Measurements from ENCODE around the gene RHEX. TPM values are rescaled to one million over a fixed set of nuclear protein-coding genes. Genes with fewer than 3 reads are reported as not detected.
A peak's percentile ranks its signal among the peaks of the same experiment; 100 is the strongest.
"Not testable (repeated sequence)": the region's sequence is repeated elsewhere in the genome, so short reads cannot be mapped to it uniquely, and the experiment has no call there.

Gene RHEX
- total RNA-seq, 3 donors from 2014 or later = not detected

DNA sequence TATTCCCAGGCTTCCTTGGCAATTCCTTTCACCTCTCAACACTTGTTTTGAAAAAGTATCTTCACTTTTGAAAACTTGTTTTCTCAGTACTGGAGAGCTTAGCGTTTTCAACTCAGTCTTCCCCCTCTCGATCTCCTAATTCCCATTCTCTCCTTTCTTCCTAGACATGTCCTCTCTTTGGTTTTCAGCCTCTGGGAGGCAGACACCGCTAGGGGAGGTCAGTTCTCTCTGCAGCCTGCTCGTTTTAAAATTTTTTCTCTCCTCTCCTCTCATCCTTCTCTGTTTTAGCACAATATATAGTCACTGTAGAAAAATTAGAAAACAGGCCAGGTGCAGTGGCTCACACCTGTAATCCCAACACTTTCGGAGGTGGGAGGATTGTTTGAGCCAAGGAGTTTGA is 12.6 kb upstream of the RHEX start:
- H3K4me1 Mint-ChIP-seq (ENCODE audit: low read depth) = peaks cover 15% of the 10 kb centered on the region
- no peak overlapping the region for H3K4me3 Mint-ChIP-seq
- H3K9me3 Mint-ChIP-seq = no peaks in the 10 kb centered on the region
- ATAC-seq = no peak
- no peaks in the 10 kb centered on the region for H3K27me3 Mint-ChIP-seq (ENCODE audit: low read depth)
- no peak for DNase-seq
- no peaks in the 10 kb centered on the region for H3K36me3 Mint-ChIP-seq (ENCODE audit: insufficient read depth)

DNA sequence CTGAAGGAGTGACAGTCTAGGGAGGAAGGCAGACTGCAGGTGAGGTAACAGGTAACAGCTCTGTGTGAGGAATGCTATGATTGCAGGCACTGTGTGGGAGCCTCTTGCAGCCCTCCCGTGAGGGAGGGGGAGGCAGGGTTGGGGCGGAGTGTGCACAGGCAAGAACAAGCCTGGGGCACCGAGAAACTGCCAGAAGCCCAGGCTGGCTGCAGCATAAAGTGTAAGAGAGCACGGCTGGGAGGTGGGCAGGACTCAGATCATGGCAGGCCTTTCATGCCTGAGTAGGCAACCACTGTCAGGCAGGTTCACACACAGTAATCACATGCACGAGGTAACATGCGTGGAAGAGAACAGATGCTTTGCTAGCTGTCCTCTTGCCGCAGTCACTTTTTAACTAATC is 11.3 kb upstream of the RHEX start:
- ATAC-seq (no peak), DNase-seq (no peak)
- Mint-ChIP-seq H3K9me3 (no peaks in the 10 kb centered on the region), H3K4me3 (no peak overlapping the region), H3K36me3 (ENCODE audit: insufficient read depth) (no peaks in the 10 kb centered on the region), H3K27me3 (ENCODE audit: low read depth) (no peaks in the 10 kb centered on the region), H3K4me1 (ENCODE audit: low read depth) (peaks cover 15% of the 10 kb centered on the region)

- DNase-seq (no peak), ATAC-seq (no peak)
- Mint-ChIP-seq H3K4me1 (ENCODE audit: low read depth) (peaks cover 25% of the 10 kb centered on the region), H3K36me3 (ENCODE audit: insufficient read depth) (no peaks in the 10 kb centered on the region), H3K27me3 (ENCODE audit: low read depth) (no peaks in the 10 kb centered on the region), H3K9me3 (no peaks in the 10 kb centered on the region), H3K4me3 (no peak overlapping the region)
Observed at GRCh38 chr1:206047271-206047670, 5.7 kb upstream of the RHEX start.

DNA sequence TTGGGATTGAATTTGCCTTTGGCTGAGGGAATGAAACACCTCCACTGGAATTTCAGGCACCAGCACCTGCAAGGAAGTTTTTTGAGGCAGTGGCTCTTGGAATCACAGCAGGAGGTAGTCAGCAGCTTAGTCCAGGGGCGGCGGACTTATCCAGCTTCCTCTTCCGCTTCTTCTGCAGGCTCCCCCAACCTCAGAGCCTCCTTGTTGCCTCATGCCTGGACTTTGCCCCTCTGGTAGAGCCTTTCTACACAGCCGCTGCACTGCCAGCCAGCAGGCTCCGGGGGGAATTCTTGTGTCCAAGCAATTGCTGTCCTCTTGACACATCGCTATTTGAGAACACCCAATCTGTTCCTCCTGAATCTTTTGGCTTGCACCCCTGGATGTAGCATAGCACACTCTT is 4.4 kb upstream of the RHEX start:
- H3K27me3 Mint-ChIP-seq (ENCODE audit: low read depth) = no peaks in the 10 kb centered on the region
- H3K4me3 Mint-ChIP-seq = no peak overlapping the region
- H3K36me3 Mint-ChIP-seq (ENCODE audit: insufficient read depth) = no peaks in the 10 kb centered on the region
- no peaks in the 10 kb centered on the region for H3K9me3 Mint-ChIP-seq
- ATAC-seq (no peak), DNase-seq (no peak)
- peaks cover 34% of the 10 kb centered on the region for H3K4me1 Mint-ChIP-seq (ENCODE audit: low read depth)

DNA sequence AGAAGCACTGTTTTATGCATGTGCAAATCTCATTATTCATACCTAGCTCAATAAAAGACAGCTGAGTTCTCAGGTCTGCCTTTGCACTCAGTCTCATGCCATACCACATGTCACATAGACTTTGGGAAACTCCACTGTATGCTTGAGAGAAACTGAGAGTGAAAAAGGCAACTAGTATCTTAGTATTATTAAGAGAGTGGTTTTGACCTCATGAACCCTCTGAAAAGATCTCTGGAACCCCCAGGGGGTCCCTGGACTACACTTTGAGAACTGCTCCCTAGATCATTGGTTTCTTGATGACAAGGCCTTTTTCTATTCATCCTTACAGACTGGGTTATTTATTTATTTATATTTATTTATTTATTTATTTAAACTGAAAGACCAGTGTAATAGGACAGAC is 3.7 kb upstream of the RHEX start:
- Mint-ChIP-seq H3K36me3 (ENCODE audit: insufficient read depth) (no peaks in the 10 kb centered on the region), H3K4me3 (no peak overlapping the region)

GRCh38 chr1:206049919-206050600 is 2.9 kb upstream of the RHEX start:
- ATAC-seq = no peak
- Mint-ChIP-seq H3K36me3 (ENCODE audit: insufficient read depth) (no peaks in the 10 kb centered on the region), H3K4me3 (no peak overlapping the region), H3K4me1 (ENCODE audit: low read depth) (peaks cover 34% of the 10 kb centered on the region), H3K9me3 (no peaks in the 10 kb centered on the region), H3K27me3 (ENCODE audit: low read depth) (no peaks in the 10 kb centered on the region)
- no peak for DNase-seq

More for the DNA sequence above, 3.7 kb upstream of the RHEX start:
- Mint-ChIP-seq H3K4me1 (ENCODE audit: low read depth) (peaks cover 34% of the 10 kb centered on the region), H3K27me3 (ENCODE audit: low read depth) (no peaks in the 10 kb centered on the region), H3K9me3 (no peaks in the 10 kb centered on the region)
- peak; percentile 54 to 60 for ATAC-seq
- no peak for DNase-seq

DNA sequence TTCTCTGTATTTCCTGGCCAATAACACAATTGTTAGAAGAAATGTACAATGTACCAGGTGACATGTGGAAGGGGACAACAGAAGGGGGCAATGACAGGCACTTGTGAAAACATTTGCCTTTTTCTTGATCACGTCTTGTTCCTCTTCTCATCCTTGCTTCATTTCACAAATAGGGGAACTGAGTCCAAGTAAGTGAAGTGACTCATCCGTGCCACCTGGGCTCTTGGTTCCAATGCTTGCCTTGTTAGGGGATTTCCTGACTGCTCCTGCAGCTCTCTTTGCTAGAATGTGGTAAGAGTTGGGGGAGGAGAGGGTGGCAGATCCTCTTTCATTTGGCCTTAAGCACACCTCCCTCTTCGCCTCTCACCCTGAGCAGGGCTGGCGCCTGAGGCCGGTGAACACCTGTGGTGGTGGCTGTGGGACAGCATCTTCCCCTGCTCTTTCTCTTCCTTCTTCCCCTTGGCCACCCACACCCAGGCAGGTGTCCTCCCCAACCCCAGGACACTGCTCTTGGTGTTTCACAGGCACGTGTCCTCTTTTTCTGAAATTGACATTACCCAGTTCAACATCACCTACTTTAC is 2.2 kb upstream of the RHEX start:
- ATAC-seq = peak; percentile 89 to 94
- Mint-ChIP-seq H3K4me1 (ENCODE audit: low read depth) (peaks cover 34% of the 10 kb centered on the region), H3K36me3 (ENCODE audit: insufficient read depth) (no peaks in the 10 kb centered on the region), H3K4me3 (no peak overlapping the region), H3K27me3 (ENCODE audit: low read depth) (no peaks in the 10 kb centered on the region), H3K9me3 (no peaks in the 10 kb centered on the region)
- peak; percentile 32 for DNase-seq

DNA sequence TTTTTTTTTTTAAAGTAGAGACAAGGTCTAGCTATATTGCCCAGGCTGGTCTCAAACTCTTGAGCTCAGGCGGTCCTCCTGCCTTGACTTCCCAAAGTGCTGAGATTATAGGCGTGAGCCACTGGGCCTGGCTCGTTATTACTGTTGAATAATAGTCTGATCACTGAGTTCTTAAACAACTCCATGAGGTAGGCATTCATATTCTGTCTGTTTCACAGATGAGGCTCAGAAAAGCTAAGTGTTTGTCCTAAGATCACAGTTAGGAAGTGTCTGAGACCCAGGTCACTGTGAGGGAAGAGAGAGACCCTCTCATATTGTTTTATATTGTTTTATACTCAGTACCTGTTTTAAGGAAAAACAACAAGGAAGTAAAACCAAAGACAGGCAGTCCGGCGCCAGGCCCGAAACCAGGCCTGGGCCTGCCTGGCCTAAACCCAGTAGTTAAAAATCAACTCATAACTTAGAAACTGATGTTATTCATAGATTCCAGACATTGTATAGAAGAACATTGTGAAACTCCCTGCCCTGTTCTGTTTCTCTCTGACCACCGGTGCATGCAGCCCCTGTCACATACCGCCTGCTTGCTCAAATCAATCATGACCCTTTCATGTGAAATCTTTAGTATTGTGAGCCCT is 625 bp upstream of the RHEX start:
- not testable (repeated sequence) for H3K36me3 Mint-ChIP-seq (ENCODE audit: insufficient read depth); ATAC-seq; H3K27me3 Mint-ChIP-seq (ENCODE audit: low read depth); DNase-seq; H3K4me3 Mint-ChIP-seq; H3K9me3 Mint-ChIP-seq
- peaks cover 34% of the 10 kb centered on the region for H3K4me1 Mint-ChIP-seq (ENCODE audit: low read depth)

GRCh38 chr1:206053616-206054015 is 643 bp downstream of the RHEX start:
- H3K9me3 Mint-ChIP-seq; ATAC-seq; H3K36me3 Mint-ChIP-seq (ENCODE audit: insufficient read depth); H3K4me3 Mint-ChIP-seq; H3K27me3 Mint-ChIP-seq (ENCODE audit: low read depth); DNase-seq: not testable (repeated sequence)
- H3K4me1 Mint-ChIP-seq (ENCODE audit: low read depth) = peaks cover 34% of the 10 kb centered on the region

- not testable (repeated sequence) for H3K9me3 Mint-ChIP-seq; H3K4me3 Mint-ChIP-seq; ATAC-seq; H3K27me3 Mint-ChIP-seq (ENCODE audit: low read depth); H3K36me3 Mint-ChIP-seq (ENCODE audit: insufficient read depth); DNase-seq
- peaks cover 28% of the 10 kb centered on the region for H3K4me1 Mint-ChIP-seq (ENCODE audit: low read depth)
Observed at GRCh38 chr1:206055069-206055625, 2.2 kb downstream of the RHEX start.

DNA sequence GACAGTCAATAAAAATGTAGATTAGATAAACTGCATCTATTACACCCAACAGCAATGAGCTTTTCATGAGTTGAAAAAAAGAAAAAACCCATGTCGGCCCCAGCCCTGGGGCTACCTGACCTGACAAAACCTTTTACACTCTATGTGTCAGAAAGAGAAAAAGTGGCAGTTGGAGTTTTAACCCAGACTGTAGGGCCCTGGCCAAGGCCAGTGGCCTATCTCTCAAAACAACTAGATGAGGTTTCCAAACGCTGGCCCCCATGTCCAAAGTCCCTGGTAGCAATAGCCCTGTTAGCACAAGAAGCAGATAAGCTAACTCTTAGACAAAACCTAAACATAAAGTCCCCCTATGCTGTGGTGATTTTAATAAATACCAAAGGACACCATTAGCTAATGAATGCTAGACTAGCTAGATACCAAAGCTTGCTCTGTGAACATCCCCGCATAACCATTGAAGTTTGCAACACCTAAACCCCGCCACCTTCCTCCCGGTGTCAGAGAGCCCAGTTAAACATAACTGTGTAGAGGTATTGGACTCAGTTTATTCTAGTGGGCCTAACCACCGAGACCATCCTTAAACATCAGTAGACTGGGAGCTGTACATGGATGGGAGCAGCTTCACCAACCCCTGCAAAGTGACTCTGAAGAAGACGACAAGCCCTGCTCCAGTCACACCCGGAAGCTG is 2.8 kb downstream of the RHEX start:
- ATAC-seq; H3K4me3 Mint-ChIP-seq; DNase-seq; H3K36me3 Mint-ChIP-seq (ENCODE audit: insufficient read depth); H3K27me3 Mint-ChIP-seq (ENCODE audit: low read depth); H3K9me3 Mint-ChIP-seq: not testable (repeated sequence)
- peaks cover 22% of the 10 kb centered on the region for H3K4me1 Mint-ChIP-seq (ENCODE audit: low read depth)

DNA sequence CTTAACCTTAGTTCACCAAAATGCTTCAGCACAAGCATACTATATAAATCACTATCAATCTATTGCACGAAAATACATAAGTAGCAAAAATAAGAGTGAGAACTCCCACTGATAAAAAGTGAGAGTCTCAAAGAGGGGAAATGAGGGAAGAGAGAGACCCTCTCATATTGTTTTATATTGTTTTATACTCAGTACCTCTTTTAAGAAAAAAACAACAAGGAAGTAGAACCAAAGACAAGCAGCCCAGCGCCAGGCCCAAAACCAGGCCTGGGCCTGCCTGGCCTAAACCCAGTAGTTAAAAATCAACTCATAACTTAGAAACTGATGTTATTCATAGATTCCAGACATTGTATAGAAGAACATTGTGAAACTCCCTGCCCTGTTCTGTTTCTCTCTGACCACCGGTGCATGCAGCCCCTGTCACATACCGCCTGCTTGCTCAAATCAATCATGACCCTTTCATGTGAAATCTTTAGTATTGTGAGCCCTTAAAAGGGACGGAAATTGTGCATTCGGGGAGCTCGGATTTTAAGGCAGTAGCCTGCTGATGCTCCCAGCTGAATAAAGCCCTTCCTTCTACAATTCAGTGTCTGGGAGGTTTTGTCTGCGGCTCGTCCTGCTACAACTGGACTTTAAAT is 5.4 kb downstream of the RHEX start:
- H3K9me3 Mint-ChIP-seq; H3K4me1 Mint-ChIP-seq (ENCODE audit: low read depth); H3K27me3 Mint-ChIP-seq (ENCODE audit: low read depth); DNase-seq; H3K36me3 Mint-ChIP-seq (ENCODE audit: insufficient read depth); H3K4me3 Mint-ChIP-seq; ATAC-seq: not testable (repeated sequence)

DNA sequence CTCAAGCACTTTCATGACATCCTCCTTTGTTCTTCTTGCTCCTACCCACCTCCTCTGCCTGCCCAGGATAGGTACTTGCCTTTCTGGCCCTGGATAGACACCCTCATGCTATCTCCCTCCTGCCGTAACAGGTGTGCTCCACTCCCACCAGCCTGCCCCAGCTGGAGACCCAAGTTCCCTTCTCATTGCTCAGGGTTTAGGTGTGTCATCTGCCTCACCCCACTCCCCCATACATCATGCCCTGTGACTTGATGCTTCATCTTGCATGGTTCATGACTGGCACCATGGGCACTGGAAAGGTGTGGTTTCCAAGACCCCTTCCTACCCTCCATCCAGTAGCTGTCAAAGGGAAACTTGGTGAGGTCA is 5.9 kb downstream of the RHEX start:
- Mint-ChIP-seq H3K9me3 (peaks cover 4% of the 10 kb centered on the region), H3K4me3 (no peak overlapping the region), H3K27me3 (ENCODE audit: low read depth) (no peaks in the 10 kb centered on the region), H3K4me1 (ENCODE audit: low read depth) (no peaks in the 10 kb centered on the region), H3K36me3 (ENCODE audit: insufficient read depth) (peaks cover 2% of the 10 kb centered on the region)
- no peak for ATAC-seq
- no peak for DNase-seq

DNA sequence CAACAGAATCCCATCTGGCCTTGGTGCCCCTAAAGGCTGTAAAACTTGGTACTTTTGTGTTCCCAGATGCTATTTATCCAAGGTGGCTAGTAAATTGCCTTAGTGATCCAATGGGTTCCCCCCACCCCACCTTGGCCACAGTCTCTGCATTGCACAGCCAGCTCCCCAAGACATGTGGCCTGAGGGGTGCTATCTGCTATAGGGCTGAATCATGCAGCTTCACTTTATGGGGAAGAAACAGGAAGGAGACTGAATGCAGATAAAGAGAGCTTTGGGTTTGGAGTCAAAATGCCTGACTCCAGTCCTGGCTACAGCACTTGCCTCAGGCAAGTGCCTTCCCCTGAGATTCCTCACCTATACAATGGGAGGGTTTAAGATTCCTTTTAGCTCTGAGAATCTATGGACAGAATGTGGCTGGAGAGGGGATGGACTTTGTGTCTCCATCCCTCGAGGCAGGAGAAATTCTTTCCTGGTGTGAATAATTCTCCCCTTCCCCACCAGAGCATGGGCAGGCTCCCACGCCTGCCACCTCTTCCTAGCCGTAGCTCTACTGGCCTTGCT is 6.5 kb downstream of the RHEX start:
- Mint-ChIP-seq H3K4me3 (no peak overlapping the region), H3K4me1 (ENCODE audit: low read depth) (no peaks in the 10 kb centered on the region), H3K36me3 (ENCODE audit: insufficient read depth) (peaks cover 2% of the 10 kb centered on the region), H3K27me3 (ENCODE audit: low read depth) (no peaks in the 10 kb centered on the region), H3K9me3 (peaks cover 4% of the 10 kb centered on the region)
- DNase-seq (no peak), ATAC-seq (no peak)
